K562 (cell line): Measurements from ENCODE around the gene CCNQ. TPM values are rescaled to one million over a fixed set of nuclear protein-coding genes. Genes with fewer than 3 reads are reported as not detected.

Experiments used
- ATAC-seq: fragments of 200-7000 bp; cut with Tn5 transposase; 3 replicates; pipeline ENCODE4 v1.9.1; 2020; ENCODE audit warnings: moderate library complexity
- BruUV-seq: library from RNA; stranded (reverse); fragments of 400-500 nt; replicated peaks from 2 replicates; lab custom pipeline; 2021; lab: Mats Ljungman, UMichigan
- CTCF ChIA-PET: fragments of 300-600 bp; formaldehyde crosslinking; extraction: SDS; loops from one replicate; lab custom pipeline; 2021; ENCODE audit warnings: low intra/inter-chr PET ratio; lab: Yijun Ruan, JAX
- POLR2A ChIA-PET: fragments of 300-600, 350-650 bp; sonication (Branson Sonifier 250); formaldehyde crosslinking; extraction: SDS; loops from one replicate; lab custom pipeline; 2021; ENCODE audit warnings: antibody characterized with exemption, inconsistent platforms; lab: Yijun Ruan, JAX
- DNase-seq, 4 experiments: peaks; one replicate each; pipeline versions ENCODE4 v3.0.0 to v3.0.0-alpha.2; 2011 to 2018; ENCODE audit warnings: low spot score in 3 of 4, mixed read lengths in 3 of 4; ENCODE audit errors: extremely low read depth in 1 of 4
- FAIRE-seq: peaks from 2 replicates; lab custom pipeline; 2011; peaks lifted over from hg19 to GRCh38; lab: Jason Lieb, UNC
- H2AFZ ChIP-seq: 2 replicates; pipeline ENCODE4 v1.6.0; 2011; ENCODE audit warnings: low read depth, low read length, control low read depth, inconsistent platforms
- H3K27ac ChIP-seq: fragments of 200-600 bp; 3 replicates; pipeline ENCODE4 v1.8.0; 2011; ENCODE audit warnings: low read depth, mild to moderate bottlenecking, control low read depth, inconsistent platforms, low read length, moderate library complexity, mixed read lengths; ENCODE audit errors: extremely low read depth
- H3K27me3 ChIP-seq, 2 experiments: fragments of 300-600 bp in 1 of 2; 2 replicates in 1 of 2; 3 replicates in 1 of 2; pipeline versions ENCODE4 v1.6.0 to v1.8.0; 2011; ENCODE audit warnings: inconsistent platforms in 2 of 2, low read length in 2 of 2, mild to moderate bottlenecking in 1 of 2, mixed read lengths in 1 of 2, moderate library complexity in 1 of 2; ENCODE audit not compliant: control insufficient read depth in 2 of 2, insufficient read depth in 2 of 2
- H3K36me3 ChIP-seq: fragments of 300-600 bp; 3 replicates; pipeline ENCODE4 v1.8.0; 2011; ENCODE audit warnings: mild to moderate bottlenecking, low read length, inconsistent platforms; ENCODE audit not compliant: control insufficient read depth, insufficient read depth
- H3K4me1 ChIP-seq, 2 experiments: fragments of 200-600 bp in 1 of 2; replicated peaks in 1 of 2; 2 replicates in 1 of 2; 3 replicates in 1 of 2; pipeline versions ENCODE4 v1.5.1 to v1.8.0; 2011; ENCODE audit warnings: inconsistent platforms in 2 of 2, low read length in 2 of 2, mild to moderate bottlenecking in 1 of 2, mixed read lengths in 1 of 2, moderate library complexity in 1 of 2; ENCODE audit not compliant: control insufficient read depth in 2 of 2, insufficient read depth in 2 of 2
- H3K4me2 ChIP-seq: 2 replicates; pipeline ENCODE4 v1.6.1; 2011; ENCODE audit warnings: low read length, control low read depth, inconsistent platforms, mixed read lengths; ENCODE audit not compliant: insufficient read depth
- H3K4me3 ChIP-seq: fragments of 200-600 bp; sonication (generic), shearing (Covaris generic); 2 replicates; pipeline ENCODE4 v1.5.1; 2016; ENCODE audit warnings: control low read depth, inconsistent platforms
- H3K79me2 ChIP-seq: fragments of 200-600 bp; 3 replicates; pipeline ENCODE4 v1.8.0; 2011; ENCODE audit warnings: low read length, inconsistent platforms; ENCODE audit not compliant: control insufficient read depth, insufficient read depth
- H3K9ac ChIP-seq, 2 experiments: 2 replicates each; pipeline versions ENCODE4 v1.6.0 to v1.6.1; 2011; ENCODE audit warnings: low read depth in 2 of 2, low read length in 2 of 2, control low read depth in 1 of 2, inconsistent platforms in 1 of 2, mild to moderate bottlenecking in 1 of 2, mixed read lengths in 1 of 2; ENCODE audit not compliant: insufficient read depth in 1 of 2
- H3K9me1 ChIP-seq: one replicate; pipeline ENCODE4 v1.6.0; 2011; ENCODE audit warnings: inconsistent platforms, mild to moderate bottlenecking, low read length, moderate library complexity; ENCODE audit not compliant: control insufficient read depth, insufficient read depth
- H3K9me3 ChIP-seq: replicated peaks from 2 replicates; pipeline ENCODE4 v1.5.1; 2011; ENCODE audit warnings: low read depth, low read length, inconsistent platforms; ENCODE audit not compliant: control insufficient read depth, insufficient read depth
- H4K20me1 ChIP-seq: replicated peaks from 2 replicates; pipeline ENCODE4 v1.6.1; 2011; ENCODE audit warnings: low read length, inconsistent platforms, mixed read lengths; ENCODE audit not compliant: control insufficient read depth, insufficient read depth
- ETV1 ChIP-seq: fragments of 450-650 bp; conservative IDR thresholded peaks from 2 replicates; pipeline ENCODE4 v1.6.1; 2016; ENCODE audit warnings: missing genetic modification characterization, control low read depth, low read depth, missing compliant biosample characterization
- RBM25 ChIP-seq: fragments of 200-400 bp; formaldehyde crosslinking; IDR thresholded peaks from 2 replicates; pipeline ENCODE4 v1.6.1; 2018; ENCODE audit warnings: low read length, low read depth, moderate library complexity; ENCODE audit not compliant: severe bottlenecking
- RFX1 ChIP-seq: fragments of 450-650 bp; IDR thresholded peaks from 2 replicates; pipeline ENCODE4 v1.6.1; 2016; ENCODE audit warnings: mild to moderate bottlenecking, moderate library complexity
- ZBTB2 ChIP-seq: fragments of 450-650 bp; IDR thresholded peaks from 2 replicates; pipeline ENCODE4 v1.6.1; 2016; ENCODE audit warnings: antibody characterized with exemption
- WGBS: fragments of 100-300 bp; shearing (Covaris generic); methylation state at CpG from one replicate; pipeline ENCODE4 v1.1.6; 2016; ENCODE audit warnings: low coverage, mixed read lengths; ENCODE audit not compliant: insufficient coverage; ENCODE audit errors: missing lambda C conversion rate; 5-methylcytosine and 5-hydroxymethylcytosine counted together
- in situ Hi-C: fragments of 300-500 bp; cut with MboI; formaldehyde crosslinking; loops from 4 replicates; pipeline ENCODE4 v1.15.0; 2018; ENCODE audit warnings: inconsistent platforms, mixed read lengths
- intact Hi-C: fragments of 100-400 bp; cut with micrococcal nuclease; formaldehyde crosslinking; loops from 2 replicates; pipeline ENCODE4 v1.14.2; 2022
- polyA plus RNA-seq, 8 experiments: library from polyadenylated mRNA; depleted of rRNA in 4 of 8; stranded (reverse) in 5 of 8; unstranded in 3 of 8; fragments of >200 nt; fragmentation: Nextera tagmentation in 2 of 8; fragmentation: Illumina TruSeq in 1 of 8; extraction: Ambion mirVana in 2 of 8; extraction: Trizol in 1 of 8; gene quantifications; 2 replicates each; pipeline versions ENCODE4 v1.2.1 to v1.2.3, GENCODE V29; 2011 to 2014; ENCODE audit warnings: inconsistent platforms in 1 of 8, missing spikeins in 1 of 8
- total RNA-seq, 7 experiments: library from RNA; depleted of rRNA in 6 of 7; stranded (reverse); fragments of >200 nt in 6 of 7; fragmentation: Illumina TruSeq in 2 of 7; extraction: Trizol in 2 of 7; gene quantifications; 2 replicates each; pipeline versions ENCODE4 v1.2.1 to v1.2.3, GENCODE V29; 2011 to 2021; ENCODE audit warnings: low replicate concordance in 1 of 7

Gene CCNQ
- total and polyA plus RNA-seq, 9 of the 15 experiments (the other 6 are each of a cell fraction or from before 2014, with no cell fraction given): 0.92 to 53.8 (median 25.3) TPM

GRCh38 chrX:153538424-153538823 lies 60.5 kb downstream of the CCNQ start:
- CTCF ChIA-PET: interaction anchor here (0.7 to 2.4 kb wide), 4 partner anchors 111 to 414 kb away, joined by 4 to 14 read pairs (median 10); no protein-coding TSS in a partner anchor
- no peaks in the 10 kb centered on the region for H3K9me1 ChIP-seq
- in situ Hi-C loops: no loop called here

More at GRCh38 chrX:153538424-153538823, 60.5 kb downstream of the CCNQ start:
- Histone ChIP-seq H3K4me3 (no peak overlapping the region), H3K9ac (no peak overlapping the region), H3K27me3 (peaks cover 0 to 59% of the 10 kb centered on the region in 2 experiments; a peak in 4 of 5 replicates), H3K9me3 (no peaks in the 10 kb centered on the region), H3K27ac (no peak overlapping the region), H3K36me3 (no peaks in the 10 kb centered on the region), H3K4me2 (no peak overlapping the region), H4K20me1 (0 out of 2 replicates have a peak, but pooled peaks cover 4% of the 10 kb centered on the region), H2AFZ (no peak overlapping the region), H3K4me1 (peaks cover 0 to 41% of the 10 kb centered on the region in 2 experiments; a peak in 2 of 5 replicates), H3K79me2 (no peaks in the 10 kb centered on the region)
- FAIRE-seq: no peak
- DNase-seq: no peak
- 10% methylated on average over 14 of the region's 17 CpGs for WGBS
- no peak for ATAC-seq
- intact Hi-C loops: loop anchor here (5.0 kb wide), 2 partner anchors 109 to 129 kb away; partner anchors contain the start of gene DUSP9
- no TSS peak for BruUV-seq
- POLR2A ChIA-PET: no interaction called here
- TF ChIP-seq RFX1 (no peak), RBM25 (no peak), ZBTB2 (no peak), ETV1 (no peak)

Other genes with a start within 250 kb of the CCNQ start
Only the 7 nearest of the 16 such genes appear.
- gene BGN, start 104.2 kb downstream of the CCNQ start, total RNA-seq (2014; rRNA removed): not detected in 2 replicates
- not detected in 2 replicates for gene BGN, start 104.2 kb downstream of the CCNQ start, total RNA-seq (2014; rRNA removed; fragmentation: Illumina TruSeq; extraction: Trizol)
- not detected in 2 replicates for gene BGN, start 104.2 kb downstream of the CCNQ start, total RNA-seq (2015; rRNA removed; fragmentation: Illumina TruSeq; extraction: Trizol)
- gene BGN, start 104.2 kb downstream of the CCNQ start, total RNA-seq (2021): 0.11 TPM in 2 replicates
- gene BGN, start 104.2 kb downstream of the CCNQ start, polyA plus RNA-seq (2011; rRNA removed): not detected in 2 replicates
- not detected in 2 replicates for gene BGN, start 104.2 kb downstream of the CCNQ start, polyA plus RNA-seq (2014; fragmentation: Illumina TruSeq; extraction: Trizol)
- gene BGN, start 104.2 kb downstream of the CCNQ start, polyA plus RNA-seq (2014; fragmentation: Nextera tagmentation; extraction: Ambion mirVana): not detected
- not detected in 2 replicates for gene BGN, start 104.2 kb downstream of the CCNQ start, polyA plus RNA-seq (2014; rRNA removed)
- not detected in 2 replicates for gene ATP2B3, start 81.5 kb downstream of the CCNQ start, total RNA-seq (2014; rRNA removed)
- gene ATP2B3, start 81.5 kb downstream of the CCNQ start, total RNA-seq (2014; rRNA removed; fragmentation: Illumina TruSeq; extraction: Trizol): not detected in 2 replicates
- gene ATP2B3, start 81.5 kb downstream of the CCNQ start, total RNA-seq (2015; rRNA removed; fragmentation: Illumina TruSeq; extraction: Trizol): not detected in 2 replicates
- gene ATP2B3, start 81.5 kb downstream of the CCNQ start, total RNA-seq (2021): not detected in 2 replicates
- gene ATP2B3, start 81.5 kb downstream of the CCNQ start, polyA plus RNA-seq (2011; rRNA removed): 0.04 TPM in 1 of 2 replicates, not detected in the other
- not detected in 2 replicates for gene ATP2B3, start 81.5 kb downstream of the CCNQ start, polyA plus RNA-seq (2014; fragmentation: Illumina TruSeq; extraction: Trizol)
- gene ATP2B3, start 81.5 kb downstream of the CCNQ start, polyA plus RNA-seq (2014; fragmentation: Nextera tagmentation; extraction: Ambion mirVana): under 1 TPM in 1 of 2 experiments, not detected in 1; 0.04 TPM
- gene ATP2B3, start 81.5 kb downstream of the CCNQ start, polyA plus RNA-seq (2014; rRNA removed): 0.04 TPM in 1 of 2 replicates, not detected in the other
- 10.6 and 17.8 TPM in 2 replicates for gene DUSP9, start 48.1 kb upstream of the CCNQ start, total RNA-seq (2014; rRNA removed)
- gene DUSP9, start 48.1 kb upstream of the CCNQ start, total RNA-seq (2014; rRNA removed; fragmentation: Illumina TruSeq; extraction: Trizol): 2.5 and 3.2 TPM in 2 replicates
- gene DUSP9, start 48.1 kb upstream of the CCNQ start, total RNA-seq (2015; rRNA removed; fragmentation: Illumina TruSeq; extraction: Trizol): 4.6 and 5.2 TPM in 2 replicates
- gene DUSP9, start 48.1 kb upstream of the CCNQ start, total RNA-seq (2021): 13.0 and 14.1 TPM in 2 replicates
- 8.8 and 20.5 TPM in 2 replicates for gene DUSP9, start 48.1 kb upstream of the CCNQ start, polyA plus RNA-seq (2011; rRNA removed)
- gene DUSP9, start 48.1 kb upstream of the CCNQ start, polyA plus RNA-seq (2014; fragmentation: Illumina TruSeq; extraction: Trizol): 5.5 and 7.1 TPM in 2 replicates
- under 1 TPM; 0.11 to 0.31 TPM for gene DUSP9, start 48.1 kb upstream of the CCNQ start, polyA plus RNA-seq (2014; fragmentation: Nextera tagmentation; extraction: Ambion mirVana)
- gene DUSP9, start 48.1 kb upstream of the CCNQ start, polyA plus RNA-seq (2014; rRNA removed): 8.4 and 9.2 TPM in 2 replicates
- 1.3 and 1.4 TPM in 2 replicates for gene PNCK, start 74.7 kb upstream of the CCNQ start, total RNA-seq (2014; rRNA removed)
- gene PNCK, start 74.7 kb upstream of the CCNQ start, total RNA-seq (2014; rRNA removed; fragmentation: Illumina TruSeq; extraction: Trizol): 0.25 and 0.48 TPM in 2 replicates
- 0.51 and 0.79 TPM in 2 replicates for gene PNCK, start 74.7 kb upstream of the CCNQ start, total RNA-seq (2015; rRNA removed; fragmentation: Illumina TruSeq; extraction: Trizol)
- gene PNCK, start 74.7 kb upstream of the CCNQ start, total RNA-seq (2021): 1.9 and 2.2 TPM in 2 replicates
- 7.5 and 23.6 TPM in 2 replicates for gene PNCK, start 74.7 kb upstream of the CCNQ start, polyA plus RNA-seq (2011; rRNA removed)
- gene PNCK, start 74.7 kb upstream of the CCNQ start, polyA plus RNA-seq (2014; fragmentation: Illumina TruSeq; extraction: Trizol): 1.0 and 1.2 TPM in 2 replicates
- gene PNCK, start 74.7 kb upstream of the CCNQ start, polyA plus RNA-seq (2014; fragmentation: Nextera tagmentation; extraction: Ambion mirVana): under 1 TPM in 1 of 2 experiments, not detected in 1; 0.13 TPM
- 1.7 and 2.5 TPM in 2 replicates for gene PNCK, start 74.7 kb upstream of the CCNQ start, polyA plus RNA-seq (2014; rRNA removed)
- gene SLC6A8, start 88.8 kb upstream of the CCNQ start, total RNA-seq (2014; rRNA removed): 29.6 and 45.6 TPM in 2 replicates
- gene SLC6A8, start 88.8 kb upstream of the CCNQ start, total RNA-seq (2014; rRNA removed; fragmentation: Illumina TruSeq; extraction: Trizol): 24.7 and 34.3 TPM in 2 replicates
- 30.3 and 31.0 TPM in 2 replicates for gene SLC6A8, start 88.8 kb upstream of the CCNQ start, total RNA-seq (2015; rRNA removed; fragmentation: Illumina TruSeq; extraction: Trizol)
- 122 and 144 TPM in 2 replicates for gene SLC6A8, start 88.8 kb upstream of the CCNQ start, total RNA-seq (2021)
- gene SLC6A8, start 88.8 kb upstream of the CCNQ start, polyA plus RNA-seq (2011; rRNA removed): 139 and 294 TPM in 2 replicates
- gene SLC6A8, start 88.8 kb upstream of the CCNQ start, polyA plus RNA-seq (2014; fragmentation: Illumina TruSeq; extraction: Trizol): 73.5 and 87.0 TPM in 2 replicates
- gene SLC6A8, start 88.8 kb upstream of the CCNQ start, polyA plus RNA-seq (2014; fragmentation: Nextera tagmentation; extraction: Ambion mirVana): 1 to 10 TPM in 1 of 2 experiments, under 1 TPM in 1; 0.68 to 1.7 TPM
- gene SLC6A8, start 88.8 kb upstream of the CCNQ start, polyA plus RNA-seq (2014; rRNA removed): 76.7 and 77.6 TPM in 2 replicates
- 156 and 184 TPM in 2 replicates for gene BCAP31, start 125.2 kb upstream of the CCNQ start, total RNA-seq (2014; rRNA removed)
- gene BCAP31, start 125.2 kb upstream of the CCNQ start, total RNA-seq (2014; rRNA removed; fragmentation: Illumina TruSeq; extraction: Trizol): 206 and 225 TPM in 2 replicates
- 170 and 173 TPM in 2 replicates for gene BCAP31, start 125.2 kb upstream of the CCNQ start, total RNA-seq (2015; rRNA removed; fragmentation: Illumina TruSeq; extraction: Trizol)
- 261 and 262 TPM in 2 replicates for gene BCAP31, start 125.2 kb upstream of the CCNQ start, total RNA-seq (2021)
- gene BCAP31, start 125.2 kb upstream of the CCNQ start, polyA plus RNA-seq (2011; rRNA removed): 157 and 186 TPM in 2 replicates
- 188 and 219 TPM in 2 replicates for gene BCAP31, start 125.2 kb upstream of the CCNQ start, polyA plus RNA-seq (2014; fragmentation: Illumina TruSeq; extraction: Trizol)
- gene BCAP31, start 125.2 kb upstream of the CCNQ start, polyA plus RNA-seq (2014; fragmentation: Nextera tagmentation; extraction: Ambion mirVana): 100 to 1,000 TPM; 562 to 683 TPM
- 175 and 176 TPM in 2 replicates for gene BCAP31, start 125.2 kb upstream of the CCNQ start, polyA plus RNA-seq (2014; rRNA removed)
- 3.9 and 6.0 TPM in 2 replicates for gene ABCD1, start 125.7 kb upstream of the CCNQ start, total RNA-seq (2014; rRNA removed)
- gene ABCD1, start 125.7 kb upstream of the CCNQ start, total RNA-seq (2014; rRNA removed; fragmentation: Illumina TruSeq; extraction: Trizol): 0.80 and 1.4 TPM in 2 replicates
- gene ABCD1, start 125.7 kb upstream of the CCNQ start, total RNA-seq (2015; rRNA removed; fragmentation: Illumina TruSeq; extraction: Trizol): 2.8 and 3.1 TPM in 2 replicates
- gene ABCD1, start 125.7 kb upstream of the CCNQ start, total RNA-seq (2021): 6.9 and 7.1 TPM in 2 replicates
- 1.6 and 3.8 TPM in 2 replicates for gene ABCD1, start 125.7 kb upstream of the CCNQ start, polyA plus RNA-seq (2011; rRNA removed)
- gene ABCD1, start 125.7 kb upstream of the CCNQ start, polyA plus RNA-seq (2014; fragmentation: Illumina TruSeq; extraction: Trizol): 2.2 and 3.5 TPM in 2 replicates
- under 1 TPM; 0.07 to 0.18 TPM for gene ABCD1, start 125.7 kb upstream of the CCNQ start, polyA plus RNA-seq (2014; fragmentation: Nextera tagmentation; extraction: Ambion mirVana)
- 3.8 and 5.2 TPM in 2 replicates for gene ABCD1, start 125.7 kb upstream of the CCNQ start, polyA plus RNA-seq (2014; rRNA removed)